CD14-positive monocyte (primary cell): ENCODE results near the gene IL3RA. TPM values are rescaled to one million over a fixed set of nuclear protein-coding genes. Genes with fewer than 3 reads are reported as not detected.
A peak's percentile ranks its signal among the peaks of the same experiment; 100 is the strongest.

Experiments
- DNase-seq, 3 donors: peaks; one replicate each; pipeline ENCODE4 v3.0.0-alpha.2; 2011 to 2022
- H2AFZ ChIP-seq: 2 replicates; pipeline ENCODE4 v1.6.0; 2012; ENCODE audit warnings: mild to moderate bottlenecking, low read depth, low read length, inconsistent platforms; ENCODE audit not compliant: insufficient read depth, poor library complexity, severe bottlenecking
- H3K27ac ChIP-seq, 2 donors: 1 replicate in 1 of 2; 2 replicates in 1 of 2; pipeline ENCODE4 v1.5.1; 2012 to 2013; ENCODE audit warnings: low read length in 2 of 2, control low read depth in 1 of 2, inconsistent platforms in 1 of 2, low read depth in 1 of 2, mild to moderate bottlenecking in 1 of 2
- H3K27me3 ChIP-seq, 2 donors: one replicate each; pipeline versions ENCODE4 v1.6.0 to v1.6.1; 2011 to 2013; ENCODE audit warnings: low read length in 2 of 2; ENCODE audit not compliant: control insufficient read depth in 2 of 2, insufficient read depth in 2 of 2
- H3K36me3 ChIP-seq, 2 donors: replicated peaks in 1 of 2; 1 replicate in 1 of 2; 2 replicates in 1 of 2; pipeline versions ENCODE4 v1.5.1 to v1.6.1; 2012 to 2013; ENCODE audit warnings: low read length in 2 of 2, control low read depth in 1 of 2, inconsistent platforms in 1 of 2, mild to moderate bottlenecking in 1 of 2; ENCODE audit not compliant: insufficient read depth in 2 of 2, control insufficient read depth in 1 of 2
- H3K4me1 ChIP-seq, 2 donors: 1 replicate in 1 of 2; 2 replicates in 1 of 2; pipeline versions ENCODE4 v1.5.1 to v1.6.1; 2012 to 2013; ENCODE audit warnings: low read length in 2 of 2, control low read depth in 1 of 2, inconsistent platforms in 1 of 2, mild to moderate bottlenecking in 1 of 2, moderate library complexity in 1 of 2; ENCODE audit not compliant: insufficient read depth in 2 of 2, control insufficient read depth in 1 of 2
- H3K4me2 ChIP-seq: replicated peaks from 2 replicates; pipeline ENCODE3; 2012; ENCODE audit warnings: low read length, moderate library complexity, mild to moderate bottlenecking; ENCODE audit not compliant: poor library complexity, severe bottlenecking; ENCODE audit errors: extremely low read depth
- H3K4me3 ChIP-seq, 3 experiments: fragments of 200-600 bp in 1 of 3; sonication (generic) in 1 of 3; replicated peaks in 1 of 3; 1 replicate in 2 of 3; 2 replicates in 1 of 3; pipeline ENCODE4 v1.5.1; 2011 to 2013; ENCODE audit warnings: low read length in 3 of 3, mild to moderate bottlenecking in 3 of 3, control low read depth in 2 of 3, low read depth in 2 of 3, inconsistent platforms in 1 of 3, moderate library complexity in 1 of 3
- H3K79me2 ChIP-seq: 2 replicates; pipeline ENCODE4 v1.6.0; 2012; ENCODE audit warnings: mild to moderate bottlenecking, control low read depth, inconsistent platforms, low read length, moderate library complexity; ENCODE audit not compliant: insufficient read depth
- H3K9ac ChIP-seq: 2 replicates; pipeline ENCODE4 v1.6.0; 2017; ENCODE audit warnings: low read length, mild to moderate bottlenecking; ENCODE audit not compliant: insufficient read depth, poor library complexity, severe bottlenecking
- H3K9me3 ChIP-seq, 2 donors: replicated peaks in 1 of 2; 1 replicate in 1 of 2; 2 replicates in 1 of 2; pipeline versions ENCODE4 v1.5.1 to v1.6.1; 2012 to 2013; ENCODE audit warnings: low read length in 2 of 2, control low read depth in 1 of 2; ENCODE audit not compliant: control insufficient read depth in 1 of 2, insufficient read depth in 1 of 2
- H4K20me1 ChIP-seq: 2 replicates; pipeline ENCODE4 v1.6.0; 2012; ENCODE audit warnings: mild to moderate bottlenecking, low read length, control low read depth, moderate library complexity; ENCODE audit not compliant: insufficient read depth
- H3K27ac Mint-ChIP-seq, 7 donors: one replicate each; pipeline ENCODE4 v1.8.0; 2020; ENCODE audit warnings: mild to moderate bottlenecking in 7 of 7, mixed read lengths in 7 of 7, moderate library complexity in 6 of 7, inconsistent platforms in 2 of 7
- H3K27me3 Mint-ChIP-seq, 3 donors: one replicate each; pipeline ENCODE4 v1.8.0; 2021 to 2022; ENCODE audit warnings: low read depth in 3 of 3, mild to moderate bottlenecking in 3 of 3, mixed read lengths in 3 of 3, moderate library complexity in 3 of 3, inconsistent platforms in 1 of 3
- H3K36me3 Mint-ChIP-seq, 2 donors: one replicate each; pipeline ENCODE4 v1.8.0; 2020; ENCODE audit warnings: mixed read lengths in 2 of 2, inconsistent platforms in 1 of 2, mild to moderate bottlenecking in 1 of 2
- H3K4me1 Mint-ChIP-seq: one replicate; pipeline ENCODE4 v1.8.0; 2020; ENCODE audit warnings: mild to moderate bottlenecking, mixed read lengths
- H3K4me3 Mint-ChIP-seq, 2 donors: one replicate each; pipeline ENCODE4 v1.8.0; 2020; ENCODE audit warnings: mild to moderate bottlenecking in 2 of 2, mixed read lengths in 2 of 2, moderate library complexity in 1 of 2
- H3K9me3 Mint-ChIP-seq, 7 donors: one replicate each; pipeline ENCODE4 v1.8.0; 2020 to 2022; ENCODE audit warnings: mixed read lengths in 7 of 7, mild to moderate bottlenecking in 6 of 7, moderate library complexity in 6 of 7, inconsistent platforms in 2 of 7
- CTCF ChIP-seq: fragments of 200-600 bp; IDR thresholded peaks from one replicate; pipeline ENCODE4 v1.8.0; 2022; ENCODE audit warnings: antibody characterized with exemption, mild to moderate bottlenecking
- WGBS: methylation state at CpG from one replicate; pipeline ENCODE4 v1.1.5; 2013; ENCODE audit warnings: missing lambda C conversion rate; ENCODE audit not compliant: insufficient coverage; 5-methylcytosine and 5-hydroxymethylcytosine counted together
- intact Hi-C, 2 donors: fragments of 100-400 bp; cut with micrococcal nuclease; formaldehyde crosslinking; loops; one replicate each; pipeline versions ENCODE4 v1.15.0 to v1.15.1; 2023
- polyA plus RNA-seq, 3 donors: library from polyadenylated mRNA; depleted of rRNA in 1 of 3; unstranded in 2 of 3; stranded (reverse) in 1 of 3; fragments of 300-500 nt in 2 of 3; fragments of >200 nt in 1 of 3; fragmentation: Illumina TruSeq in 2 of 3; gene quantifications; 1 replicate in 2 of 3; 2 replicates in 1 of 3; pipeline ENCODE4 v1.2.3, GENCODE V29; 2012 to 2021

The IL3RA gene
- polyA plus RNA-seq, 3 donors, result 2.9 to 12.0 (median 4.4) TPM

GRCh38 chrX:1411326-1411725 lies 74.7 kb downstream of the IL3RA start:
- Mint-ChIP-seq H3K4me3 (no peak overlapping the region), H3K27me3 (no peaks in the 10 kb centered on the region), H3K27ac (peak overlapping the region in 1 of 7 donors; percentile 28), H3K9me3 (peaks cover 0 to 3% (median 0%) of the 10 kb centered on the region in 7 donors), H3K4me1 (no peaks in the 10 kb centered on the region), H3K36me3 (peaks cover 32 to 44% of the 10 kb centered on the region in 2 donors)
- H3K79me2 ChIP-seq, result no peaks in the 10 kb centered on the region
- H3K36me3 ChIP-seq, result peaks cover 61 to 70% of the 10 kb centered on the region in 2 donors
- TF ChIP-seq CTCF, result no peak
- no peaks in the 10 kb centered on the region for H3K27me3 ChIP-seq
- DNase-seq, result no peak
- 88% methylated on average over 9 of the region's 12 CpGs for WGBS
- H2AFZ ChIP-seq, result no peak overlapping the region
- H3K27ac ChIP-seq, result no peak overlapping the region
- intact Hi-C loops, result no loop called here
- no peaks in the 10 kb centered on the region for H3K4me1 ChIP-seq
- peaks cover 4% of the 10 kb centered on the region for H4K20me1 ChIP-seq
- H3K4me2 ChIP-seq, result no peak overlapping the region
- no peaks in the 10 kb centered on the region for H3K9me3 ChIP-seq
- no peak overlapping the region for H3K4me3 ChIP-seq
- H3K9ac ChIP-seq, result no peak overlapping the region

- no peak for DNase-seq
- Mint-ChIP-seq H3K9me3 (peaks cover 0 to 3% (median 0%) of the 10 kb centered on the region in 7 donors), H3K4me3 (no peak overlapping the region), H3K4me1 (no peaks in the 10 kb centered on the region), H3K36me3 (peaks cover 32 to 44% of the 10 kb centered on the region in 2 donors), H3K27me3 (no peaks in the 10 kb centered on the region), H3K27ac (peak overlapping the region in 2 of 7 donors; percentile 44 to 89)
- Histone ChIP-seq H3K4me1 (no peaks in the 10 kb centered on the region), H3K9me3 (no peaks in the 10 kb centered on the region), H3K4me3 (no peak overlapping the region), H3K79me2 (no peaks in the 10 kb centered on the region), H3K27ac (no peak overlapping the region), H3K9ac (no peak overlapping the region), H2AFZ (no peak overlapping the region), H3K4me2 (no peak overlapping the region), H3K27me3 (no peaks in the 10 kb centered on the region), H4K20me1 (peaks cover 4% of the 10 kb centered on the region), H3K36me3 (peaks cover 48 to 70% of the 10 kb centered on the region in 2 donors)
- no peak for TF ChIP-seq CTCF
- 92% methylated on average over 18 of the region's 31 CpGs for WGBS
- intact Hi-C loops, result no loop called here
Observed at GRCh38 chrX:1412551-1413161, 76.1 kb downstream of the IL3RA start.
